Endometrial microvascular endothelial cells (primary cell): Measurements from ENCODE around the gene DSC2. TPM values are rescaled to one million over a fixed set of nuclear protein-coding genes. Genes with fewer than 3 reads are reported as not detected.
"Not testable (repeated sequence)": the region's sequence is repeated elsewhere in the genome, so short reads cannot be mapped to it uniquely, and the experiment has no call there.

Experiments
- in situ Hi-C: cut with HindIII; loops from 2 replicates; pipeline ENCODE4 v1.10.0; 2017; ENCODE audit warnings: low sequenced_read_pairs, low pct_unique_long_range_greater_than_20kb; ENCODE audit errors: inconsistent ontology term
- total RNA-seq: library from RNA; depleted of rRNA; stranded (reverse); fragments of >200 nt; gene quantifications from one replicate; pipeline ENCODE4 v1.2.3, GENCODE V29; 2015; ENCODE audit errors: inconsistent ontology term

The DSC2 gene
- total RNA-seq: not detected

- in situ Hi-C loops: no loop called here
These were observed at the start of gene DSC2 for GRCh38 chr18:31102025-31102684. Gene DSC2 (minus strand): TSS chr18:31102421. CDS start chr18:31101971, 450 bp downstream.

- in situ Hi-C loops: no loop called here
These were observed 47.1 kb upstream of the DSC2 start for GRCh38 chr18:31149351-31149750.

- in situ Hi-C loops: no loop called here
These were observed 46.4 kb upstream of the DSC2 start for GRCh38 chr18:31148600-31148999.

GRCh38 chr18:31146809-31147208 is 44.6 kb upstream of the DSC2 start:
- in situ Hi-C loops: no loop called here

GRCh38 chr18:31143025-31143424 is 40.8 kb upstream of the DSC2 start:
- in situ Hi-C loops: no loop called here

- in situ Hi-C loops: no loop called here
These were observed 36.5 kb upstream of the DSC2 start for GRCh38 chr18:31138709-31139108.

- in situ Hi-C loops: no loop called here
These were observed 32.8 kb upstream of the DSC2 start for GRCh38 chr18:31134988-31135529.

GRCh38 chr18:31129398-31130115 is 27.3 kb upstream of the DSC2 start:
- in situ Hi-C loops: no loop called here

- in situ Hi-C loops: no loop called here
These were observed 23.7 kb upstream of the DSC2 start for GRCh38 chr18:31125878-31126277.

GRCh38 chr18:31123125-31123524 is 20.9 kb upstream of the DSC2 start:
- in situ Hi-C loops: not testable (repeated sequence)

GRCh38 chr18:31120594-31120993 is 18.4 kb upstream of the DSC2 start:
- in situ Hi-C loops: no loop called here

GRCh38 chr18:31116853-31117595 is 14.8 kb upstream of the DSC2 start:
- in situ Hi-C loops: no loop called here

GRCh38 chr18:31112804-31113203 is 10.6 kb upstream of the DSC2 start:
- in situ Hi-C loops: no loop called here

- in situ Hi-C loops: no loop called here
These were observed 3.5 kb upstream of the DSC2 start for GRCh38 chr18:31105733-31106132.

GRCh38 chr18:31104444-31104843 is 2.2 kb upstream of the DSC2 start:
- in situ Hi-C loops: no loop called here

GRCh38 chr18:31103423-31103822 is 1.2 kb upstream of the DSC2 start:
- in situ Hi-C loops: no loop called here

GRCh38 chr18:31102941-31103340 is 720 bp upstream of the DSC2 start:
- in situ Hi-C loops: no loop called here

GRCh38 chr18:31101183-31102024 is 817 bp downstream of the DSC2 start:
- in situ Hi-C loops: no loop called here
